HG03565 (cell line): ENCODE results near the gene NPPC.

Experiments
- ATAC-seq: cut with Tn5 transposase; IDR thresholded peaks from one replicate; pipeline ENCODE4 v1.9.1; 2021; ENCODE audit warnings: mild to moderate bottlenecking, moderate library complexity; ENCODE audit not compliant: unreplicated experiment

NPPC gene

DNA sequence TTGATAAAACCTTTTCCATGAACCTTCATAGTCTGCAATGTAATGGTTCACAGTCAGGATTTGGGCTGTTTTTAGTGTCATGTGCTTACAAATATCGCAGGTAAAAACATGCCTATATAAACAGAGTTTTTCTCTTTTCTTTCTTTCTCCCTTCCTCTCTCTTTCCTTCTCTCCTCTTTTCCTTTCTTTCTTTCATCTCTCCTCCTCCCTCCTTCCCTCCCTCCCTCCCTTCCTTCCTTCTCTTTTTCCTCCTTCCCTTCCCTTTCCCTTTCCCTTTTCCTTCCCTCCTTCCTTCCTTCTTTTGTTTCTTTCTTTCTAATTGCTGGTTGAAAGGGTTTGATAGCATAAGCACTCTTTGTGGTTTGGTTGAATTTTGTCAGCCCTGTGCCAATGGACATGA lies 9.6 kb upstream of the NPPC start:
- ATAC-seq: no peak

DNA sequence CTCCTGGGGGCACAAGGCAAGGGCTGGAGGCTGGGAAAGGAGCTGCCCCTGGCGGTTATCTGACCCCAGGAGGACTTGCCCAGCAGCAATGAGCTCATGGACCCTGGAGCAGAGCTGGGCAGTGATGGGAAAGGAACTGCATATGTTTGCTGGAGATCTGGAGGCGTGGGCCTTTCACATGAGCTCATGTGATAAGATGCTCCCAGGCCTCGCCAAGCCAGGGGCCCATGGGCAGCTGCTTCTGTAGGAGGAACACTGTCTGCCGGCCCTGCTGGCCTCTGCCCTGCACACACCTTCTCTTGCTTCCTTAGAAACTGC lies 9.0 kb upstream of the NPPC start:
- no peak for ATAC-seq

DNA sequence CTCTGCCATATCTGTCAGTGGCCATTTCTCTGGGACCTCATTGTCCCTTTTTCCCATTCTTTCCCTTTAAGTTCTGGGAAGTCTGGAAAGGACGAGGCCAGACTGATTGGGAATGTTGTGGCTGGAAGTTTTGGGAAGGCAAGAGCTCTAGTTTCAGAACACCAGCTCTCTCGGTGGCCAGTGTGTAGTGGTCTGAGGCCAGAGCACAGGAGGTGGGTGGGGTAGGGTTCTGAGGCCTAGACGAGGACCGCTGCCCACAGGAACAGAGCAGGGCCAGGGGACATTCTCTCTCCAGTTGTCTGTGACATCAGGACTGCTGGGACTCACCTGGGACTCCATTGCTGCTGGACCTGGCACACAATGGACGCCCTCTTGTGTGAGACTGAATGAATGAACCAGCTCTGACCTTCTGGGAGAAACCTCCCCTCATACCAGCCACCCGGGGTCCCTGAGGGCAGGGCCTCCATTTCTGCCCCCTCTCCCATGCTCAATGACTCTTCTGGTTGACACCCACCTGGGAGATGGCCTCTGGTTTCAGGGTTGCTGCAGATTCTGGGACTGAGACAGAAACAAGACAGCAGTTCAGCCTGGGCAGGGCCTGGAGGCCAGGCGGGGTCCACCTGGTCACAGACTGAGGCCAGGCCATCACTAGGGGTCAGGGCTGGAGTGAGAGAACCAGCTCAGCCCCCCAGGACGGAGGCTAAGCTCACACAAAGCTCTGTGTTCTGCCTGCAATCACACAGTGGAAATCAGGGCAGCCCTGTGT lies 8.4 kb upstream of the NPPC start:
- no peak for ATAC-seq

DNA sequence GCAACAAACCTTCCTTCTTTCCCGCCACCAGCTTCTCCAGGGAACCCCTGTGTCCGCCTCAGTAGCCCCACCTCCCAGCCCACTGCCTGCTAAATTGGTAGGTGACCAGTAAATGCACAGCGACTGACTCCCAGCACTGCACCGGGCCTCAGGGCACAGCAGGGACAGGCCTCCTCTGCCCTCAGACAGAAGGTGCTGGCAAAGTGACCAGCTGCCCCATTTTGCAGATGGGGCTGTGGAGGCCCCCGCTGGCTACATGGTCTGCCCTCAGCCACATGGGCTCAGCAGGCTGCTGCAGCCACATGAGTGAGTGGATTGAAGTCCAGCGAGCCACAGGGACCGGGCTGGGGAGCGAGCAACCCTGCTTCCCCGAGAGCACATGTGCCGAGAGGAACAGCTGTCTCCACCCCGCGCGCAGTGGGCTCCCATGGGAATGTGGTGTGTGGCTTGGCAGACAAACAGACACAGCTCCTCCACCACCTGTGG lies 7.8 kb upstream of the NPPC start:
- no peak for ATAC-seq

DNA sequence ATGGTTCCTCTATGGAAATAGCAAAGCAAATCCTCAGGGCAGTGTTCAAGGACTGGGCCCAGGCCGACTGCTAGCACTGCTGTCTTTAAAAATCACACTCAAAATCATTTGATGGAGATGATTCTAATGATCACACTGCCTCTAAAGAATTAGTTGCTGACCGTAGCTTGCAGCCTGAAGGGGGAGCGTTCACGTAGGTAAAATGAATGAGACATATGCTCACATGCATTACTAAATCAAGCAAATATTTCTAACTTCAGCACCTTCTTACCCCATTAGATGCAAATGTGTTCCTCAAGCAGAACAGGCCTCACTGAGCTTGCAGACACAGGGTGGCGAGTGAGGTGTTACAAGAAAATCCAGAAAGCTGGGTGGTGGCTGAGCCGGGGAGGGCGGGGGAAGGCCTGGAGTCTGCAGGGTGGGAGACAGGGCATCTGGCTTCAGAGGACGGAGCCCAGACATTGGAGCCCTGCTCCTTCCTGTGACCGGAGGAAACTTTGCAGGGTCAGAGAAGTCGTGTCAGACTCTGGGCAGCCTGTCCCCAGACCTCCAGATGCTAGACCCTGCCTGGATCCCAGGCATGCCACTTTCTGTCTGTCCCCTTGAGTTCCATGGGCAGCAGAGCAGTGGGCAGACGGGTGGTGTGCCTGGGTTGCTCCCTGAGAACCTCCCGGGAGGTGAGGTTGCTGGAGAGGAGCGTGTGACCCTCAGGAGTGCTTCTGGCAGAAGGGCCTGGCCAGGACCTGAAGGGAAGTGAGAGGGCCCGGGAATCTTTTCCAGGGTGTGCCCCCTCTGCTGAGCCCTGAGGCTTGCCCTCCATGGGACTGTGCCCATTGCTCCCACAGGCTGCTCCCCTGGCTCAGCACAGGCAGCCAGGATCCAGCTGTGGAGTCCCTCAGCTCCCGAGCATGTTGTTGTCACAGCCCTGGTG lies 7.1 kb upstream of the NPPC start:
- ATAC-seq: no peak

DNA sequence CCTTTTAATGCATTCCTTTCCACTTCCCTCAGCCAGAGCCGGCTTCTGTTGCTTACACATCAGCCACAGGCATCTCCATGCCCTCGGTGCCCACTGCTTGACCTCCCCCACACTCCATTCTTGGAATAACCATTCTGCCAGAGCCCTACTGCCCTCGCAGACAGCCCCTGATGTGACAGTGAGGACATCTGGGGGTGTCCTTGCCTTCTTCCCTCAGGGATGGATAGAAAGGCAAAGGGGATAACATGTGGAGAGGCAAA lies 6.4 kb upstream of the NPPC start:
- ATAC-seq: no peak

DNA sequence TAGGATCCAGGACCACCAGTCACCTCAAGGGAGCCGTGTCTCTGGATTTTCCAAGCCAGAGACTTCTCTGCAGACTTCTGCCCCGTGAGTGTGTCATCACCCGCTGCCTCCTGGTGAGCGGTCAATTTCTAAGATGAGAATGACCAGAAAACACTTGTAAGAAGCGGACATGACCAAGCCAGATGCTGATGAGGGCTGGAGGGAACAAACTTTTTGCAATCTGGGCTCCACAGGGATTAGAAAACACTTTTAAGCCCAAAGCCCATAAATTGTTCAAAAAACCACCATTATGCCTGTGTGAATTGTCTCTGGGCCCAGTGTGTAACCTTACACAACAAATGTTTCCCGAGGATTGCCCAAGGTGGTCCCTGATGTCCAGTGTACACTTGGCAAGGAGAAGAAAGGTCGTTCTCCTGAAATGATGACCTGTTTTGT lies 5.3 kb upstream of the NPPC start:
- no peak for ATAC-seq

DNA sequence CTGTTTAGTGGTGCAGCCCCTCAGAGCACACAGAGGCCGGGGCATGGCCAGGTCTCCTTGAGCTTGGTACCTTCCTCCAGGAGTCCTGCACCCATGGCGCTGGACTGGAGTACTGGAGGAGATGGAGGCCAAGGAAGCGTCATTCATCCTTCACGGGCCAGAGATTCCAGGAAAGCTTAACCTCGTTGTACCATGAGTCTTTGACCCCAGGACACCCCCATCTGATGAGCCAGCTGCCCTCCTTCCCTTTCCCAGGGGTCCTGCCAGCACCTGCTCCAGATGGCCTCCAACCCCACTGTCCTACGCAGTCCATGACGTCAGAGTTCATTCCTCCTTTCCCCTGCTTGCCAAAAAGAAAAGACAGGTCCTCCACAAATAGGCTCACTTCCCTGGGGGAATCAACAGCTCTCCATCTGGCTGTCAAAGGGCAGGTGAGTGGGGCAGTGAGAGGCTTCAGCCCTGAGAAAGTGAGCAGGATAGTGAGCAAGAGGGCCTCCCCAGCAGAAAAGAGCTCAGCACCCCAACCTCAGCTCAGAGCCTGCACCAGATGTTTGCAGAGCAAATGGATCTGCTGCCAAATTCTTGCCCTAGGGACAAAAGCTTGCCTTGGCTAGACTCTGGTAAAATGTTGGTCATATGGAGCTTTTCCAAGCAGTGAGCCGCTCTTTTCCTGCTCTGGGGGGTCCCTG lies 4.5 kb upstream of the NPPC start:
- ATAC-seq: no peak

DNA sequence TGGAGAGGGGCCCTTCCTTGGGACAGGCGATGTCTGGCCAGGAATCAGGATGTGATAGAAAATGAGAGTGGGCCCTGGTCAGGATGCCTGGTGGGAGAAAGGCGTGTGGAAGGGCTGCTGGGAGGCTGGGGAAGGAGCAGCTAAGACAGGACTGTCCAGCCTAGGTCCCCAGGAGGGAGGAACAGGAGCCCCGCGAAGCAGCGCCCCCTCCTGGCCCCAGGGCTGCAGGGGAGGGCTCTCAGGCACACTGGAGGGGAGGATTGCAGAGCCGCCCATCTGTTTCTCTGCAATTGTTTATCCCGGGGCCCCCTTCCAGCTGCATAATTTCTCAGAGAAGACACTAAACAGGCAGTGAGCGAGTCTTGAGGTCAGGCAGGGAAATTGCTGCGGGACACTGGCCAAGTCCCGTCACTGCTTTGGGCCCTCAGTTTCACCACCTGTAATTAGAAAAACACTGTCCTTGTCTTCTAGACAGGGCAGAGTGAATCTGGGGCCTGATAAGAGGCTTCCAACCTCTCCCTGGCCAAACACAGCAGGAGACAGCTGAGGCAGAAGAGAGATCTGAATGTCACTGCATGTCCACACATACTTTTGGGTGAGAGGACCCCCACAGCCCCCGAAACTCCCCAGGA lies 3.9 kb upstream of the NPPC start:
- no peak for ATAC-seq

DNA sequence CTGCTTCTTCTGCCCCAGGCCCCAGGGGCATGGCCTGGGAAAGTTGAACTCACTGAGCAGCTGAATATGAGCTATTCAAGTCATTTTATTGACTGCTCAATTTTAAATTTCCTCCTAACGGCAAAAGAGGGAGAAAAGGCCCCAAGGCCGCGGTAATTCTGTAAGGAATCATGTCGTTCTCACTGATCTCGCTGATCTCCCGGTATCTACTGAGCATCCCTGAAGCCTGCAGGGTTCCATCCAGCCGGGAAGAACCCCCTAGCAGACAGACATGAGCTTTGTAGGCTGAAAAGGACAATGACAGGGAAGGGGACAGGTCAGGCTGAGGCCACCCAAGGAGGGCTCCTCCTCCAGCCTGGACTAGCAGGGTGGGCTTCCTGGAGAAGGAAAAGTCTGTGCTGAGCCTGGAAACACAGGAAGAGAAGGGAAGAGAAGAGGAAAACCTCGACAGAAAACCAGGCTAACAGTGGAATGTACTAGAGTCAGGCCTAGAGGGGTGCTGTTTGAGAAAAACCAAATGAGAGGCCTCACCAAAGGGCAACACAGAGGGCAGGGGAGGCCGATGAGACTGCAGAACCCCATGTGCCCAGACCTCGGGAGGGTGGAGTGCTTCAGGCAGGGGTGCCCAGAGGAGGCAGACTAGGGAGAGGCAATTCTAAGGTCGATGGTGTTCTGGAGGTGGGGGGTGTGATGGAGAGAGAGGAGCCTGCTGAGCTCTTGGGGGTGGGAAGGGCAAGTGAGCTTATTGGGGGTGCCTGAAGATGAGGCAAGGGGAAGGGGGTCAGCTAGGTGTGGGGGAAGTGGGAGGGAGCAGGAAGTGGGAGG lies 2.9 kb upstream of the NPPC start:
- no peak for ATAC-seq

DNA sequence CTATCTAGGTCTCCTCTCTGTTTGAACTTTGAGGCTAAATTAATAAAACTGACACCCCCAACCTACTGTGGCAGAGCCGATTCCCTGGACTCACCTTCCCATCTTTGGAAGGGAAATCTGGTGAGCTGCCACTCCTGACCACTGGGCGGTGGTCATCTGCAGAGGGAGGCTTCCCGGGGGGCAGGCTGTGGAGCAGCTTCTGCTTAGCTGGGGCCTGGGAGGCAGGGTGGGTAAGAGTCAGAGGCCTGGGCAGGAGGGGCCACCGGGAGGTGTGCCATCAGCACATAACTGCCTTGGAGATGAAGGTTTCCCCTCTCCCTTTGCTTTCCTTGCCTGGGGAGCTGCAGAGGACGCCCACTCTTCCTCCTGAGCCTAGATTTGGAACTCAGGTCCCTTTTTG lies 2.3 kb upstream of the NPPC start:
- no peak for ATAC-seq

DNA sequence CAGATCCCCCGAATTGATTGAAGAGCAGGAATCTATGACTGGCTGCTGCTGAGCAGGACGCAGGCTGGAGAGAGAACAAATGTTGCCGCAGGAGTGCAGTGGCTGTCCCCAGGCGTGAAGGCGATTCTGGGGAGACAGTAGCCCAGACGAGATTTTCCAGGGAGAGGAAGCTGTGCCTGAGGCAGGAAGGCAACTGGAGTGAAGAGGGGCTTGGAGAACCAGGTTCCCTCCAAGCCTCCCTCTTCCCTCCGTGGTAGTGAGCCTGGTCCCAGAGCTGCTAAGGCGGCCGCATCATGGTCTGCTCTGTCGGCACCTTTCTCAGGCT lies 1.3 kb upstream of the NPPC start:
- ATAC-seq: no peak

DNA sequence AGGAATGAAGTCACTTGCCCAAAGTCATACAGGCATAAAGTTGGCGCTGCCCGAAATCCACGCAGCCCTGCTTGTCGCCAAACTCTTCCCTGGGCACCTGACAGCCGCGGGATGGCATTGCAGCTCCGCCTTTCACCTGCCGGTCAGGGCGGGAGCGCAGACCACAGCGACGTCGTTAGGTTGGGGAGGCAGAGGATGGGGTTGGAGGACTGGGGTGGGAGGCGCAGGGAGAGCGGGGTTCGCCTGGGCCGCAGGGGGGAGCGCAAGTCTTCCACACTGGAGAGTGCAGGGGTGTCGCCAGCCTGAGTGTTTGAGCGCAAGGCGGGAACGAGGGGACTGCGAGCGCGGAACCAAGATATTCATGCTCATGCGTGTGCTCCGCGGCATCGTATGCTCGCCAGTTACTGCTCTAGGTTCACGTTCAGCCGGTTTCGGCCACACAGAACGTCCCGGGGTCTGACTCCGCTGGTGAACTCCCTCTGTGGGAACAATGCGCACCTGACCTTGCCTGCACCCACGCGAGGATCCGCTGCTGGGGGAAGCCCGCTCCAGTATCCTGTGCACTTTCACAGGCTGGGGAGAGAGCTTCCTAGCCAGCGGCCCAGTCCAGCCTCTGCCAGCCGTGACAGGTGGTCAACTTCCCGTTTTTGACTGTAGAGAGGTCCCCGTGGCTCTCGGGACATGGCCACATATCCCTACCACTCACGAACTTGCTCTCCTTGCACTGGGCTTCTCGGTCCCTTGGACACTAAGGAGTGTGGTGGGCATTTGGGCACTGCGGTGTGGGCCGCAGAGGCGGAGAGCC lies 767 bp upstream of the NPPC start:
- no peak for ATAC-seq

DNA sequence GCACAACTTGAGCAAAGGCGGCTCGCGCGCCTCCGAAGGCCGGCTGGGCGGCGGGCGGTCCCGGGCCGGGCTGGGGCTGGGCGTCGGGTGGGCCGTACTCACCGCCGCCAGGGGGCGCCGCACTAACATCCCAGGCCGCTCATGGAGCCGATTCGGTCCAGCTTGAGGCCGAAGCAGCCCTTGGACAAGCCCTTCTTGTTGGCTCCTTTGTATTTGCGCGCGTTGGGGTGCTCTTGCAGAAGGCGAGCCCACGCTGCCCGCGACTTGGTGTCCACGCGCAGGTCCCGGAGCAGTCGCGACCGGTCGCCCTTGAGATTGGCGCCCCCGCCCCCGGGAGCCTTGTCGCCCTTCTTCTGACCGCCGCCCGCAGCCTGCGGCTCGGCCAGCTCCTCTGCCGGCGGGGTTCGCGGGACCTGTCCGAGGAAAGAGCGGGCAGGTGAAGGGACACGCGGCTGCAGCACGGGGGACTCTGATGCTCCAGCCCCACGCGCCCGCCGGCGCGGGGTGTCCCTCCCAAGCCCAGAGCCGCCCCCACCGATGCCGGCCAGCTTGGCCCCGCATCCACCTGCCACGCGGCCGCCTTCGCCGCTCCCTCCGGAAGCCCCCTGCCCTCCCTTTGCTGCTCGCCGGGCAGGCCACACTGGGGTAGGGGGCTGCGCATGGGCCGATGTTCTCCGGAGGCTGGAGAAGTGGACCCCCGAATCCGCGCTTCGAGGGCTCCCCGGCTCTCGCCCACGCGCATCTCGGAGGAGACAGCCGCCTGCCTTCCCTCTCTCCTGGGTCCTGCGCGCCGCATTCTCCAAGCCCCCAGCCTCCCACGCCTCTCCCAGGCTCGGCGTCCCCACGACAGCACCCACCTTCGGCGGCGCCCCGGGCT lies 655 bp downstream of the NPPC start:
- ATAC-seq: no peak

DNA sequence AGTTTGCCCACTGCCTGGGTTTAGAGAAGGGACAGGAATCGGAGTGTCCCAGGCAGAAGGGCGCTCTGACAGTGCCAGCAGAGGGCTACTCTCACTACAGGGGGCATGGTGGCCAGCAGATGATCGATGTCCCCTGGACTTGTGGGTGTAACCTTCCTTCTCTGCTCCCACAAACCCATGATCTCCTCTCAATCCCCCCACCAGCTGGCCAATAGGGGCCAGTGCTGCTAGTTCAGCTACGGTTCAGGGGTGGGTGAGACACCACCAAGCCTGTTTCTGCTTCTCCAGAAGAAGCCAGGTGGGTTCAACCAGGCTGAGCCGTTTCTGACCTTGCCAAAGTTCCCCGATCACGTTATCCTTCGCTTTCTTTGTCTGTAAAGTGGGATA lies 1.3 kb downstream of the NPPC start:
- ATAC-seq: no peak

DNA sequence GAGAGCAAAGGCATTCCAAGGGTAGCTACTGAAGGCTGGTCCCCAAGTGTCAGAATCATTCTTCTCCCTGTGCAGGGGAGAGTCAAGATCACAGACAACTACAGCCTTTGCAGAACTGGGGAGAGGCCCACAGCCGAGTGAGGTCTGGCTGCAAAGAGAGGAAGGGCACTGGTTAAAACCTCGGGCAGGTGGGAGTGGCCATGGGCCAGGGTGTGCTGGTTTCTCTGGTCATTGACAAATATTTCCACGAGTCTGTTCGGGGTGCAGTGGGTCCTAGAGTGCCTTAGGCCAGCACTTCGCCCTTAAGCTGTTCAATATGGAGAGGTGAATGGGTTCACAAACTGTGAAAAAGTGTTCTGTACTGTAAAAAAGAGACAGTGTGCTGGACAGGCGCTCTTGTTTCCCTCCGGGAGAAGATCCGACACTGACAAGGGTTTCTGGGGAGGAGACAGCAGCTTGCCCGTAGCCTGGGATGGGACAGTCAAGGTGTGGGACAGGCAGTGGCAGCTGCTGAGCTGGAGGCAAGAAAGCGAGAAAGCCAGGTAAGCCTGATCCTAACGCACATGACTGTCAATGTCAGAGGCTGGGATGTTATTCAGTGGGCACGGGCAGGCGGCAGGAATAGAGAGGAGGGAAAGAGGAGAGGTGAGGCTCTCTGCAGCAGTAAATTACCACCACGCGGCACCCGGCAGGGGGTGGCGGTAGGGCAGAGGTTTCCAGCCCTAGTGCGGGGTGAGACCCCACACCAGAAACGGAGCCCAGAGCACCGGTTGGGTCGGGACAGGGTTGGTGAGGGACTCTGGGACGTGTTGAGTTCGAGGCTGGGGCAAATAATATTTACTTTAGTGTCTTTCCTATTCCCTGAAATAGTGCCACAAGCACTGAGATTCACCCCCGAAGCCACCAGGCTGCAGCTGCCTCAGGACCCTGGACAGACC lies 2.0 kb downstream of the NPPC start:
- ATAC-seq: no peak

DNA sequence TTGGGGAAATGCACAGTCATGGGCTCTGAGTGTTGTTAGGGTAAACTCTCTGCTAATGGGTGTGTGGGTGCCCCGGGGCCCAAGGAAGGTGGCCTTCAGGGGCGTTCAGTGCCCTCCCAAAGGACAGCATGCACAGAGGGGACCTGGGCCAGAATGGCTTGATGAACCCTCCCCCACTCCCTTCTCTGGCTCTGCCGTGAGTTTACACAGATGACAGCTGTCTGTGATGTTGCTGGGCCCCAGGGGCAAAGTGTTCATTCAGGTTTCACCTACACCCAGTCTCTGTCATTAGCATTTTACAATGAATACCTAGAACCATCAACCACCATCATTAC lies 3.2 kb downstream of the NPPC start:
- ATAC-seq: no peak
